Activated CD4-positive, alpha-beta T cell treated with anti-CD3 and anti-CD28 coated beads, Interleukin-2, amount 10 ng/mL, durations not matched to agents 24 days and 14 days (primary cell): ENCODE results near the gene SH2D1A. TPM values are rescaled to one million over a fixed set of nuclear protein-coding genes. Genes with fewer than 3 reads are reported as not detected.

ENCODE experiments used
- DNase-seq: peaks from one replicate; pipeline ENCODE4 v3.0.0; 2022
- H3K27ac Mint-ChIP-seq: one replicate; pipeline ENCODE4 v1.8.0; 2022; ENCODE audit warnings: mild to moderate bottlenecking, mixed read lengths
- H3K27me3 Mint-ChIP-seq: one replicate; pipeline ENCODE4 v1.8.0; 2022; ENCODE audit warnings: mixed read lengths
- H3K36me3 Mint-ChIP-seq: one replicate; pipeline ENCODE4 v1.8.0; 2022; ENCODE audit warnings: low read depth, mild to moderate bottlenecking, mixed read lengths
- H3K4me1 Mint-ChIP-seq: one replicate; pipeline ENCODE4 v1.8.0; 2021; ENCODE audit warnings: mixed read lengths
- H3K4me3 Mint-ChIP-seq: one replicate; pipeline ENCODE4 v1.8.0; 2022; ENCODE audit warnings: mild to moderate bottlenecking, moderate library complexity, mixed read lengths
- H3K9me3 Mint-ChIP-seq: one replicate; pipeline ENCODE4 v1.8.0; 2021; ENCODE audit warnings: mixed read lengths
- intact Hi-C: fragments of 100-400 bp; cut with micrococcal nuclease; formaldehyde crosslinking; loops from one replicate; pipeline ENCODE4 v1.15.1; 2023
- total RNA-seq: library from RNA; stranded (reverse); gene quantifications from 2 replicates; pipeline ENCODE4 v1.2.3, GENCODE V29; 2022

Gene SH2D1A
- total RNA-seq, 1 donor from 2014 or later: 53.9 TPM

DNA sequence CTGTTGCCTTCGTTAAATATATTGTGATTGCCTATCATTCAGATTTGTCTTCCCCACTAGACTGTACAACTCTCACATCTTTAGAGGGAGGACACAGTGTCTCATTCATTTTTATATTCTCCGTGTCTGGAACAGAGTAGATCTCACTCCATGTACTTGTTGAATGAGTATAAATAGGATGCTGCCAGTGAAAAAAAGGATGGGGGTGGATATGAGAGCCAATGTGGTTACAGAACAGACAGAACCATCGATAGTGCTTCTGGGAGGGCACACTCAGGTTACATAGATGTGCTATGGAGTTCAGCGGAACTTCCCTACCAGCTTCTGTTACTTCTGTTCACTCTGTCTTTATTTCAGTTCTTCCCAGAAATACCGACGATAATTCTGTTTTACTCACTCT is 66.9 kb downstream of the SH2D1A start:
- DNase-seq: no peak

DNA sequence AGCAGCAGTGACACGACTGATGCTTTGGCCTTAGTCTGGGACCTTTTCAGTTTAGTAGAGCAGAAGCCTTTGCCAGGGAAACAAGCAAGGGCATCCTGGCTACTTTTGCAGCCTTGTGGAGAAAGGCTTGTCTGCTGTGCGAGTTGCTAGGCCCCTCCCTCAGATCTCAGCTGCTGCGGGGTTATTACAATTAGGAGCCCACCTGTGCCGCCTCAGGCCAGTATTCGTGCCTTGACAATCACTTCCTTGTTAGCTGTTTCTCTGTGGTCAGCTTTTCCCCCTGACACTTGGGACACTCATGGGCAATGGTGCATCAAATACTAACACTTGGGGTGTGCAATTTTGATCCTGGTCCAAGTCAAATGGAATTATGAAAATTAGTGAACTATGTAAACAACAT is 67.9 kb downstream of the SH2D1A start:
- Mint-ChIP-seq H3K36me3 (no peaks in the 10 kb centered on the region), H3K4me1 (peaks cover 1% of the 10 kb centered on the region), H3K4me3 (no peak overlapping the region), H3K27me3 (no peaks in the 10 kb centered on the region), H3K27ac (no peak overlapping the region), H3K9me3 (peaks cover 5% of the 10 kb centered on the region)
- no peak for DNase-seq
- intact Hi-C loops: no loop called here

More for the DNA sequence above, 66.9 kb downstream of the SH2D1A start:
- intact Hi-C loops: no loop called here
- Mint-ChIP-seq H3K27ac (no peak overlapping the region), H3K4me3 (no peak overlapping the region), H3K4me1 (peaks cover 1% of the 10 kb centered on the region), H3K36me3 (no peaks in the 10 kb centered on the region), H3K27me3 (no peaks in the 10 kb centered on the region), H3K9me3 (peaks cover 5% of the 10 kb centered on the region)

DNA sequence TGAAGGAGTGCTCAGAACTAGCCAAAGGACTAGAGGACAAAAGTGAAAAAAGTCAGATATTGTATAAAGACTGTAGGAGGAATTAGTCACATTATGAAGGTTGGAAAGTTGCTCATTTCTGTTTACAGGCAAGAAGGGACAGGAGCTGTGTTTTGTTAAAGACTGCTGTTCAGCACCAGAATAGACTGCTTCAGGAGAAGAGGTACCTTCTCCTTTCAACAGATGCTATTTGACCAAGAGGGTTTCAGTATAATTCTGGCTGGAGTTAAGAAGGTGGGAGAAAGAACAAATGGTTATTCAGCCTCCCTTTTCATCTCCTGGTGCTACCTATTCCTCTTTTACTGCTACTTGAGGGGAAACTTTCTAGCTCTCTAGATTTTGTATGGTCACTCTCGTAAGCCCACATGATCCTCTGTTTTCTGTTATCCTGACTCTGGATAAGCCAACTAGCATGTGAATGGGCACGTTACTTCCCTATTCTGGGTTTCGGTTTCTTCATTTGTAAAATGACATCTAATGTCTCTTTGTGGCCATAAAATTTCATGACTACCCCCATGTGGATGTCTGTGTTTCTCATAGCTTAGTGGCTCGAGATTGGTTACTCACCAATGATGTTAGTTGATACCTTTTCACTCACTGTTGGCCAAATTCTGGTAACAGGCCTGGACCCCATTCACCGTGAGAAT is 68.9 kb downstream of the SH2D1A start:
- intact Hi-C loops: no loop called here
- Mint-ChIP-seq H3K9me3 (peaks cover 5% of the 10 kb centered on the region), H3K4me1 (peaks cover 1% of the 10 kb centered on the region), H3K36me3 (no peaks in the 10 kb centered on the region), H3K27ac (no peak overlapping the region), H3K4me3 (no peak overlapping the region), H3K27me3 (no peaks in the 10 kb centered on the region)
- DNase-seq: no peak

DNA sequence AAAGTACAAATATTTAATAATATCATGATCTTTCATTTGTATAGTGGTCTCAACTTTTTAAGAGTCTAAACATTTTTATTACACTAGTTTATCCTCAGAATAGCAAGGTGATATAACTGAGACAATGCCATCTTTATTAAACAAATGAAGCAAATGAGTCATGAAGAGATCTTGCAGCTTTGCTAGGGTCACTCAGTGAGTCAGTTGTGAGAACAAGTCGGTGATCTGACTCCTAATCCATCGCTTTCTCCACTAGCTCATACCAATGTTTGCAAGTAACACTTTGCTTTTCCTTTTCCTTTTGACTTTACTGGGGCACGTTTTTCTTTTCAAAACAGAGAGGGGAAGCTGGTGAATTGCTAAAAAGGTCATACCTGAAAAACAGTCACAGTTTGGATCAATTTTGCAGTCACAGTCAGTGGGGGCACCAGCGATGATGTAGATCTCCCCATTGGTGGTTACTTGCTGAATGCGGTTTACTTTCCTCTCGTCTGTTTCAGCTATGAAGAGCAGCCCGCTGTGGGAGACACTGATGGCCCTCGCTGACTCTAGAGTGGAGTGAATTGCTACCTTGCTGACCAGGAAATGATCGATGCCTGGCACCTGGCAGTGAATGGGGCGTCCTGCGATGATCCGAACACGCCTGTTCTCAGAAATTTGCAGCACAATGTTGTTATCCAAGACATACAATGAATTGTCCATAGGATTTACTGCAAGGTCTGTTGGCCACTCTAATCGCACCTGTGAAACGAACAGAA is 75.7 kb downstream of the SH2D1A start:
- H3K4me3 Mint-ChIP-seq: no peak overlapping the region
- no peaks in the 10 kb centered on the region for H3K36me3 Mint-ChIP-seq
- H3K27ac Mint-ChIP-seq: no peak overlapping the region
- no peak for DNase-seq
- peaks cover 5% of the 10 kb centered on the region for H3K9me3 Mint-ChIP-seq
- intact Hi-C loops: no loop called here
- H3K4me1 Mint-ChIP-seq: no peaks in the 10 kb centered on the region
- no peaks in the 10 kb centered on the region for H3K27me3 Mint-ChIP-seq

Other genes with a start within 250 kb of the SH2D1A start
- gene TEX13D, start 13.9 kb upstream of the SH2D1A start, total RNA-seq: not detected in 2 replicates